Neural cell (in vitro differentiated cells): Measurements from ENCODE around the gene TMIGD1. TPM values are rescaled to one million over a fixed set of nuclear protein-coding genes. Genes with fewer than 3 reads are reported as not detected.

ENCODE experiments used
- H2AFZ ChIP-seq: fragments of 200-600, 300-800 bp; sonication (generic), shearing (Covaris generic); 2 replicates; pipeline ENCODE4 v1.6.0; 2014; ENCODE audit warnings: low read depth, mild to moderate bottlenecking, antibody characterized with exemption, low read length, moderate library complexity
- H3F3A ChIP-seq: fragments of 200-600 bp; shearing (Covaris generic); 2 replicates; pipeline ENCODE4 v1.6.1; 2016; ENCODE audit warnings: mild to moderate bottlenecking, moderate library complexity, mixed read lengths, antibody characterized with exemption, low read length; ENCODE audit not compliant: insufficient read depth, poor library complexity, severe bottlenecking
- H3K27ac ChIP-seq: fragments of 200-600, 300-800 bp; sonication (generic), shearing (Covaris generic); 2 replicates; pipeline ENCODE4 v1.5.1; 2014; ENCODE audit warnings: mild to moderate bottlenecking, low read length, moderate library complexity
- H3K27me3 ChIP-seq: fragments of 300-800, 200-600 bp; sonication (generic), shearing (Covaris generic); 2 replicates; pipeline ENCODE4 v1.6.0; 2014; ENCODE audit warnings: mild to moderate bottlenecking, low read depth, low read length, moderate library complexity; ENCODE audit not compliant: insufficient read depth
- H3K36me3 ChIP-seq: fragments of 300-800, 200-600 bp; sonication (generic), shearing (Covaris generic); 2 replicates; pipeline ENCODE4 v1.5.1; 2014; ENCODE audit warnings: mild to moderate bottlenecking, antibody characterized with exemption, low read length, moderate library complexity; ENCODE audit not compliant: insufficient read depth
- H3K4me2 ChIP-seq: fragments of 300-800, 200-600 bp; sonication (generic), shearing (Covaris generic); 2 replicates; pipeline ENCODE4 v1.6.0; 2014; ENCODE audit warnings: mild to moderate bottlenecking, low read length
- H3K4me3 ChIP-seq: fragments of 300-800, 200-600 bp; sonication (generic), shearing (Covaris generic); 2 replicates; pipeline ENCODE4 v1.5.1; 2014; ENCODE audit warnings: mild to moderate bottlenecking, low read length, moderate library complexity
- H3K79me2 ChIP-seq: fragments of 200-600 bp; shearing (Covaris generic); replicated peaks from 2 replicates; pipeline ENCODE4 v1.6.0; 2014; ENCODE audit warnings: mild to moderate bottlenecking, low read length, moderate library complexity; ENCODE audit not compliant: insufficient read depth
- H3K9ac ChIP-seq: fragments of 300-800, 200-600 bp; sonication (generic), shearing (Covaris generic); 2 replicates; pipeline ENCODE4 v1.6.1; 2016; ENCODE audit warnings: mild to moderate bottlenecking, low read length, mixed read lengths
- H3K9me2 ChIP-seq: fragments of 200-600 bp; shearing (Covaris generic); 2 replicates; pipeline ENCODE4 v1.6.1; 2016; ENCODE audit warnings: mild to moderate bottlenecking, low read length, mixed read lengths; ENCODE audit not compliant: insufficient read depth
- H3K9me3 ChIP-seq: fragments of 200-600, 300-800 bp; sonication (generic), shearing (Covaris generic); 2 replicates; pipeline ENCODE4 v1.6.1; 2016; ENCODE audit warnings: mild to moderate bottlenecking, mixed run types, low read length, moderate library complexity, mixed read lengths
- H4K20me1 ChIP-seq: fragments of 200-600 bp; shearing (Covaris generic); 2 replicates; pipeline ENCODE4 v1.6.1; 2016; ENCODE audit warnings: mild to moderate bottlenecking, mixed run types; ENCODE audit not compliant: insufficient read depth
- CTCF ChIP-seq: fragments of 450-650 bp; IDR thresholded peaks from 2 replicates; pipeline ENCODE4 v1.5.1; 2014; ENCODE audit warnings: antibody characterized with exemption, mild to moderate bottlenecking, moderate library complexity; ENCODE audit not compliant: poor library complexity, severe bottlenecking
- EP300 ChIP-seq: fragments of 450-650 bp; conservative IDR thresholded peaks from 2 replicates; pipeline ENCODE4 v1.6.1; 2014; ENCODE audit warnings: antibody characterized with exemption, mild to moderate bottlenecking, moderate library complexity; ENCODE audit not compliant: poor library complexity, severe bottlenecking
- EZH2 ChIP-seq: fragments of 200-600, 300-800 bp; shearing (Covaris generic), sonication (generic); IDR thresholded peaks from 2 replicates; pipeline ENCODE4 v1.6.1; 2014; ENCODE audit warnings: antibody characterized with exemption, low read length, borderline replicate concordance, mild to moderate bottlenecking; ENCODE audit not compliant: insufficient read depth, poor library complexity, severe bottlenecking
- MXI1 ChIP-seq: fragments of 450-650 bp; conservative IDR thresholded peaks from 2 replicates; pipeline ENCODE4 v1.6.1; 2014; ENCODE audit warnings: antibody characterized with exemption, mild to moderate bottlenecking; ENCODE audit not compliant: poor library complexity, severe bottlenecking
- POLR2AphosphoS5 ChIP-seq: IDR thresholded peaks from 2 replicates; pipeline ENCODE4 v1.6.1; 2012
- RAD21 ChIP-seq: fragments of 450-650 bp; conservative IDR thresholded peaks from 2 replicates; pipeline ENCODE4 v1.6.1; 2014; ENCODE audit warnings: antibody characterized with exemption, mild to moderate bottlenecking, moderate library complexity
- REST ChIP-seq: IDR thresholded peaks from 2 replicates; pipeline ENCODE4 v1.6.1; 2012; ENCODE audit warnings: borderline replicate concordance
- SMC3 ChIP-seq: fragments of 450-650 bp; conservative IDR thresholded peaks from 2 replicates; pipeline ENCODE4 v1.6.1; 2014; ENCODE audit warnings: antibody characterized with exemption, mild to moderate bottlenecking, moderate library complexity; ENCODE audit not compliant: poor library complexity
- TAF1 ChIP-seq: IDR thresholded peaks from 2 replicates; pipeline ENCODE4 v1.6.1; 2012; ENCODE audit warnings: low read depth
- polyA plus RNA-seq: library from polyadenylated mRNA; depleted of rRNA; stranded (reverse); fragments of >200 nt; gene quantifications from 2 replicates; pipeline ENCODE4 v1.2.3, GENCODE V29; 2014

Gene TMIGD1
- polyA plus RNA-seq, 1 donor from 2014 or later: not detected

GRCh38 chr17:30375661-30376060, 41.8 kb upstream of the TMIGD1 start:
- Histone ChIP-seq H3K27ac (no peak overlapping the region), H3K9me2 (no peaks in the 10 kb centered on the region), H3K4me3 (no peak overlapping the region), H3K27me3 (no peaks in the 10 kb centered on the region), H3K4me2 (no peak overlapping the region), H3K9me3 (no peaks in the 10 kb centered on the region), H4K20me1 (no peaks in the 10 kb centered on the region), H3K9ac (no peak overlapping the region), H3K79me2 (peaks cover 12% of the 10 kb centered on the region), H2AFZ (no peak overlapping the region), H3K36me3 (no peaks in the 10 kb centered on the region), H3F3A (no peaks in the 10 kb centered on the region)
- no peak for TF ChIP-seq TAF1
- TF ChIP-seq MXI1: no peak
- TF ChIP-seq POLR2AphosphoS5: no peak
- TF ChIP-seq CTCF: no peak
- TF ChIP-seq EZH2: no peak
- TF ChIP-seq REST: no peak
- no peak for TF ChIP-seq SMC3
- no peak for TF ChIP-seq RAD21
- TF ChIP-seq EP300: no peak

- no peaks in the 10 kb centered on the region for H3K9me3 ChIP-seq
- no peak for TF ChIP-seq MXI1
- no peak for TF ChIP-seq RAD21
- no peak for TF ChIP-seq TAF1
- TF ChIP-seq CTCF: no peak
- TF ChIP-seq POLR2AphosphoS5: no peak
- no peak for TF ChIP-seq EP300
- no peak for TF ChIP-seq REST
- TF ChIP-seq EZH2: no peak
- no peak for TF ChIP-seq SMC3
- no peak overlapping the region for H3K9ac ChIP-seq
- no peak overlapping the region for H3K4me2 ChIP-seq
- no peak overlapping the region for H2AFZ ChIP-seq
- no peaks in the 10 kb centered on the region for H4K20me1 ChIP-seq
- H3F3A ChIP-seq: no peaks in the 10 kb centered on the region
- H3K27ac ChIP-seq: no peak overlapping the region
- no peak overlapping the region for H3K4me3 ChIP-seq
- no peaks in the 10 kb centered on the region for H3K36me3 ChIP-seq
- H3K9me2 ChIP-seq: no peaks in the 10 kb centered on the region
- H3K79me2 ChIP-seq: no peaks in the 10 kb centered on the region
- no peaks in the 10 kb centered on the region for H3K27me3 ChIP-seq
Observed at GRCh38 chr17:30372755-30373154, 38.9 kb upstream of the TMIGD1 start.
